GM18868 (cell line): ENCODE data around the gene PCNX2.

ENCODE experiments used
- ATAC-seq: cut with Tn5 transposase; IDR thresholded peaks from one replicate; pipeline ENCODE4 v1.9.1; 2021; ENCODE audit warnings: mild to moderate bottlenecking, moderate library complexity; ENCODE audit not compliant: unreplicated experiment

The PCNX2 gene

DNA sequence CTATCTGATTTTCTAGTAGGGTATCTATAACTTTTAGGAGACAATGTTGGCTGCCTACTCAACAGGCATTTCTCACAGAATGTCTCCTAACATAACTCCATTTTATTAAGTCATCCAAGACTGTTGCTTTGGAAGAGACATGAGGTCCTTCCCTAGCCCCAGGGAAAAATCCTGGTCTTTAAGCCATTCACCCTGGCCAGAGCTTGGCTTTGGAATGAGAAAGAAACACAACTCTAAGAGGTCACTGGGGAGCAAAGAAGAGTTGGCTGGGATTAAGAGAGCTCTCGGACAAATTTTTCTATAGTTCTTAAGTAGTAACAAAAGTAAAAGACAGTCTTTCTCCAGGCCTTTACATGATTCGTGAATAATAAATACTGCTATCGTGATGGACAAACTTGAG is 57.9 kb downstream of the PCNX2 start:
- ATAC-seq = no peak

GRCh38 chr1:233233508-233234040 is 62.0 kb downstream of the PCNX2 start:
- no peak for ATAC-seq

DNA sequence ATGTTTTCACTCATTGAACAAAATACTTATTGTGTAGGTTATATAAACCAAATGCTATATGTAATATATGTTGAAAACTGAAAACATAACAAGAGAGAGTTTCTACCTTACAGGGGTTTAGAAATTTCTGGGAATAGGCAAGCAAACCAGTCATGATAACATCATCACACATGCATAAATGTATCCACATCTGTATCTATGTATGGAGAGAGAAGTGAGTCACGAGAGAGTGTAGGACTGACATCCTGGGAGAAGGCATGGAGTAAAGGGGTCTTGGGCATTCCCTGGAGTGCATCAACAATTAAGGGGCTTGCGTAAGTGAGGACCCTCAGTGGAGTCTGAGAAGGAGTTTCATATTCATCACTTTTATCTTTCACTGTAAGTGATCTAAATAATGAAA is 65.5 kb downstream of the PCNX2 start:
- no peak for ATAC-seq

DNA sequence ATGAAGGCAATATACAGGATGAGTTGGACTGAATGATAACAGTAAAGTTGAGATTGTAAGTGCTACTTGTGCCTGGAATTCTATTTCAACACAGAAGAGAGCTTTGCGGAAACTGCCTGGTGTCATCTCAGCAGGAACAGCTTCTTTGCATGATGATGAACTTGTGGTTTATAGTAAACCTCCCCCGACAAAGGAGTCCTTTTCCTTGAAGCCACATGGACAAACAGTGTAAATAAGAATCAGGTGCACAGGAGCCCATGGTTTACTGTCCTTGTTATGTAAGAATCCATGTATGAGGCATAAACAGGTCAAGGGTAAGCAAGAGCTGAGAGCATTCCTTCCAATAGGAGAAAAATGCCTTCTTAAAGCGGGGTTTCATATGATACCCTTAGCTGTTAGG is 66.2 kb downstream of the PCNX2 start:
- ATAC-seq = no peak

- ATAC-seq = no peak
Measured at GRCh38 chr1:233227930-233228465, 67.5 kb downstream of the PCNX2 start.

GRCh38 chr1:233224311-233224710 is 71.2 kb downstream of the PCNX2 start:
- no peak for ATAC-seq

GRCh38 chr1:233217832-233218231 is 77.7 kb downstream of the PCNX2 start:
- no peak for ATAC-seq

DNA sequence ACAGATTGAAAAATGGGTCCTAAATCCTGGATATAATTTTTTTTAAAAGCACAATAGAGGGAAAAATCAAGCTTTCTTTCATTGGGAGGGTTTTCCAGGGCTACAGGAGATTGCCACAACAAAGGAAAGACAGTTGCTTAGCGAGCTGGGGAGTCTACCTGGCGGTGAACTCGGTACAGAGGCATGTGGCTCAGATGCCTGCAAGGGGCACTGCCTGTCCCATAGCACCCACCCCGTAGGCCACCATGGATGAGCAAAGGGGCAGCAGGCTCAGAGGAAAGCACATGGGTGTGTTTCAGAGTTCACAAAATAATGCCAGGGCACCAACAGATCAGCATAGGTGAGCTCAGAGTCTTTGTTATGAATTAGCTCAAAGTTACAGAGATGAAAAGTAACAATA is 79.5 kb downstream of the PCNX2 start:
- ATAC-seq = no peak

GRCh38 chr1:233215135-233215760 is 80.3 kb downstream of the PCNX2 start:
- no peak for ATAC-seq

DNA sequence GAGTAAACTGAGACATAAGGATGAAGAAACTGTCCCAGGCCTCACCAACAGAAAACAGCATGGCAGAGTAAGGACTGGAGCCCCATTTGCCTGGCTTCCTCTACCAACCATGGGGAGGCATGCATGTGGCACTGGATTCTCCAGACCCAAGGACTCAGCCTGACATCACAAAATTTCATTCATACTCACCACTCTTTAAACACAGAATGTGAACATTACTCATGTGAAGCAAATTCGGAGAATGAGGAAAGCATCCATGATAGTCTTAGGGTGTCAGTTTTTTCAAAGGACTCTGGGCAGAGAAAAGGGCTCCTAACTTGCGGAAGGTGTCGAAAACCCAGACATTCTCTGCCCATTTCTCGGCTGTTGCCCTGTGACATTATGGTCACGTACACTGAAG is 83.9 kb downstream of the PCNX2 start:
- ATAC-seq = no peak

DNA sequence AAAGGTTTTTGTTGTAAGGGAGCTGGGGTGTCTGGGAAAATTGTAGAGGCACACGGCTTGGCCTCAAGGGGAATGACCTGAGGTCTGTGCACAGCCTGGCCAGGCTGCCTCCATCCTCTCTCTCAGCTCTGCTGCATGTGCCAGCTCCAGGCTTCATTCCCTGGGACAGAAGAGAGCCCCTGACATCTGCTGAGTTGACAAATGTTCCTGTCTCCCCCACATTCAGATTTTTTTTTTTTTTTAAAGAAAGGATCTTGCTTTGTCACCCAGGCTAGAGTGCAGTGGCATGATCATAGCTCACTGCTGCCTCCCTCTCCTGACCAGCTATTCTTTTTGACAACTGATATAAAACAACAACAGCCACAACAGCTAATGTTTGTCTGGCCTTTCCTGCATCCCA is 84.4 kb downstream of the PCNX2 start:
- no peak for ATAC-seq

DNA sequence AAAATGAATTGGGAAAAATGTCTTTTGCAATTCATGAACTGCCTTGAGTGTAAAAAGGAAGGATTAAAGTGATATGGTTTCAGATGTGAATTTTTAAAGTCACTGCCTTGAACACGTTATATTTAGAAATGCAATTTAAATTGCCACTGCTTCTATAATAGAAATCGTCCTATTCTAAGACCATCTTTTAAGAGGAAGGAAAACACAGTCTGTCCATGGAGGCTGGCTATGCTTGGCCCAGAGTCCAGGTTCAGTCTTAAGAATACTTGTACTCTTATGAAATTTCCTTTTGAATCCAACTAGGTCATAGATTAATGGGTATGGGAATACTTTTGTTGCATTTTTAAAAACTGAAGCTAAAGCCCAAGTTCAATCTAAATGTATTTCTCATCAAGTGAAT is 86.0 kb downstream of the PCNX2 start:
- ATAC-seq = no peak

DNA sequence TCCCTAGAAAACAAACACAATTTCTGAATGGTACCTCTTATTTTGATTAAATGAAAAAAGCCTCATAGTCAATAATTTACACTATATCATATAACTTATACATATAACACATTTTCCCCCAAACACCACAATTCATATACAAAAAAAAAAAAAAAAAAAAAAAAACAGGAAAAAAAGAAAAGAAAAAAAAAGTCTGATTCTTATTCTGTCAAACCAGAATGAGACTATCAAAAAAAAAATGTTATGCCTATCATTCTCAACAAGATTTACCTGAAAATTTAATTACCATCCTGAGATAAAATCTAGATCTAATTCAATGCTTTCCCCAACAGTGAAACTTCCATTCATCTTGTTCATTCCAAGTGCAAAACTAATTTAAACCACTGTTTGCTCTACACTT is 86.8 kb downstream of the PCNX2 start:
- no peak for ATAC-seq

GRCh38 chr1:233197940-233198339 is 97.6 kb downstream of the PCNX2 start:
- ATAC-seq = no peak

DNA sequence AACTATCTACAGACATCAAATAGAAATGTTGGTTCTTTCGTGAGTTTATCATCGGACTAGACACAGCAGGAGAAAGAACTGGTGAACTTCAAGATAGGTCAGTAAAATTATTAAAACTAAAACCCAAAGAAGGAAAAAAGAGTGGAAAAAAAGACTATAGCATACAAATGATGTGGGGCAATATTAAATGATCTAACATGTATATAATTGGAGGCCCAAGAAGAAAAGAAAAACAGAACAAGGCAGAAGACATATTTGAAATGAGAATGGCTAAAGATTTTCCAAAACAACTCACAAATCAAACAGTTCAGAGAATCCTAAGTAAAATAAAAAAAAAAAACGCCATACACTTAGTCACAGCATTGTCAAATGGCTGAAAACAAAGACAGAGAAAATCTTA is 101.8 kb downstream of the PCNX2 start:
- ATAC-seq = no peak

DNA sequence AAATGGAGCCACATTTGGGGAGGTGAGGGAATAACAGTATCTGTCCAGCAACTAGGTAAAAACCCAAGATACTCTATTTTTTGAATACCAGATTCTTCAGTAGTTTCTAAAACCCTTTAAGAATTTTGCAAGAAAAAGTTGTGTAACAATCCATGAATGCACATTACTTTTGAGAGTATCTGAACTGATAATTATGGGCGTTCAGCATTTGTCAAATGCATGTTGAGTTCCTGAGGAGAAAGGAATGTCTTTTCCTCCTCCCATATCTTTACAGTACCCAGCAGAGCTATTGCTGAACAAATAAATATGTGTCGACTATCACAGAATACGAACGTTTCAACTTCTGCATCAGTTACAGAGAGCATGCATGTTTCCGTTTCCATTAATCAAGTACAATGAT is 104.5 kb downstream of the PCNX2 start:
- no peak for ATAC-seq

GRCh38 chr1:233189526-233189925 is 106.0 kb downstream of the PCNX2 start:
- ATAC-seq = no peak

DNA sequence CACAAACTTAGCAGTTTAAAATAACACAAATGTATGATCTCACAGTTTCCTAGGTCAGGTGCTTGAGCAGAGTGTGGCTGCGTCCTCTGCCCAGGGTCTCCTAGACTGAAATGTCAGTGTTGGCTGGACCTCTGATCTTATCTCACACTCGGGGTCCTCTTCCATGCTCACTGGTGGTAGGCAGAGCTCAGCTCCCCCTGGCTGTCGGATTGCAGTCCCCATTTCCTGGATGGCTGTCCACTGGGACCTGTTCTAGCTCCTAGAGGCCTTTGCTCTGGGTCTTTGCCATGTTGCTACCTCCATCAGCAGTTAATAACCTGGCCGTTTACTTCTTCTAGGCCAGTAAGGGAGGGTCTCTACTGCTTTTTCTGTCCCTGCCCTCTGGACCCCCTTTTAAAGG is 107.5 kb downstream of the PCNX2 start:
- no peak for ATAC-seq

- ATAC-seq = no peak
Measured at GRCh38 chr1:233183226-233184020, 112.1 kb downstream of the PCNX2 start.

GRCh38 chr1:233182587-233182986 is 112.9 kb downstream of the PCNX2 start:
- ATAC-seq = no peak

- ATAC-seq = no peak
Measured at GRCh38 chr1:233180641-233181364, 114.7 kb downstream of the PCNX2 start.
